ENCODE data around the gene BMERB1. TPM values are rescaled to one million over a fixed set of nuclear protein-coding genes. Genes with fewer than 3 reads are reported as not detected.
"Not testable (repeated sequence)": the region's sequence is repeated elsewhere in the genome, so short reads cannot be mapped to it uniquely, and the experiment has no call there.

Gene BMERB1
- total RNA-seq, 1 experiment from 2014 or later, result 80.0 TPM

- CTCF ChIA-PET, result no interaction called here
- H3K27ac ChIP-seq (ENCODE audit: low read length), result no peak overlapping the region
- no peak overlapping the region for H3K4me3 ChIP-seq (ENCODE audit: low read depth in 2 of 2, low read length in 2 of 2)
- no peaks in the 10 kb centered on the region for H3K9me3 ChIP-seq (ENCODE audit: control insufficient read depth, insufficient read depth, low read depth, low read length)
- DNase-seq (ENCODE audit: low read depth, low spot score), result no peak
- H3K27me3 ChIP-seq (ENCODE audit: control insufficient read depth, insufficient read depth, low read length), result no peaks in the 10 kb centered on the region
- no peaks in the 10 kb centered on the region for H3K36me3 ChIP-seq (ENCODE audit: control insufficient read depth, insufficient read depth, low read length)
- BruUV-seq (replicated peaks), result no TSS peak
- intact Hi-C loops (cut with micrococcal nuclease; ENCODE audit: unreplicated experiment), result no loop called here
- in situ Hi-C loops (cut with HindIII; ENCODE audit: low pct_unique_long_range_greater_than_20kb, low sequenced_read_pairs), result no loop called here
- no peak for ATAC-seq
- no peak for TF ChIP-seq POLR2AphosphoS5 (IDR thresholded peaks at IDR 0.05; ENCODE audit: low read depth, low read length)
- no peak for TF ChIP-seq TCF7L2 (IDR thresholded peaks at IDR 0.05; ENCODE audit: low read depth, low read length)
- TF ChIP-seq REST (IDR thresholded peaks at IDR 0.05; ENCODE audit: insufficient read depth in 1 of 2, low read depth in 2 of 2, low read length in 1 of 2), result no peak
- TF ChIP-seq CTCF (IDR thresholded peaks at IDR 0.05), result no peak
- TF ChIP-seq SIN3A (IDR thresholded peaks at IDR 0.05; ENCODE audit: borderline replicate concordance, insufficient read depth, low read depth, low read length), result no peak
- H3K4me1 ChIP-seq (ENCODE audit: control insufficient read depth, insufficient read depth, low read length), result no peaks in the 10 kb centered on the region
- POLR2A ChIA-PET, result no interaction called here
Measured at GRCh38 chr16:15398618-15399316, 35.6 kb upstream of the BMERB1 start.

GRCh38 chr16:15399317-15399716, 35.1 kb upstream of the BMERB1 start:
- DNase-seq (ENCODE audit: low read depth, low spot score), result no peak
- Histone ChIP-seq H3K9me3 (ENCODE audit: control insufficient read depth, insufficient read depth, low read depth, low read length) (no peaks in the 10 kb centered on the region), H3K4me3 (ENCODE audit: low read depth in 2 of 2, low read length in 2 of 2) (no peak overlapping the region), H3K36me3 (ENCODE audit: control insufficient read depth, insufficient read depth, low read length) (no peaks in the 10 kb centered on the region), H3K4me1 (ENCODE audit: control insufficient read depth, insufficient read depth, low read length) (no peaks in the 10 kb centered on the region), H3K27me3 (ENCODE audit: control insufficient read depth, insufficient read depth, low read length) (no peaks in the 10 kb centered on the region), H3K27ac (ENCODE audit: low read length) (no peak overlapping the region)
- CTCF ChIA-PET, result no interaction called here
- in situ Hi-C loops (cut with HindIII; ENCODE audit: low pct_unique_long_range_greater_than_20kb, low sequenced_read_pairs), result no loop called here
- ATAC-seq, result no peak
- no TSS peak for BruUV-seq (replicated peaks)
- POLR2A ChIA-PET, result no interaction called here
- TF ChIP-seq REST (IDR thresholded peaks at IDR 0.05; ENCODE audit: insufficient read depth in 1 of 2, low read depth in 2 of 2, low read length in 1 of 2) (no peak), SIN3A (IDR thresholded peaks at IDR 0.05; ENCODE audit: borderline replicate concordance, insufficient read depth, low read depth, low read length) (no peak), CTCF (IDR thresholded peaks at IDR 0.05) (no peak), POLR2AphosphoS5 (IDR thresholded peaks at IDR 0.05; ENCODE audit: low read depth, low read length) (no peak), TCF7L2 (IDR thresholded peaks at IDR 0.05; ENCODE audit: low read depth, low read length) (no peak)
- intact Hi-C loops (cut with micrococcal nuclease; ENCODE audit: unreplicated experiment), result no loop called here

GRCh38 chr16:15400314-15400713, 34.1 kb upstream of the BMERB1 start:
- CTCF ChIA-PET; intact Hi-C loops (cut with micrococcal nuclease; ENCODE audit: unreplicated experiment); ATAC-seq; H3K27ac ChIP-seq (ENCODE audit: low read length); BruUV-seq (replicated peaks); in situ Hi-C loops (cut with HindIII; ENCODE audit: low pct_unique_long_range_greater_than_20kb, low sequenced_read_pairs); H3K4me1 ChIP-seq (ENCODE audit: control insufficient read depth, insufficient read depth, low read length); POLR2A ChIA-PET; H3K36me3 ChIP-seq (ENCODE audit: control insufficient read depth, insufficient read depth, low read length); H3K9me3 ChIP-seq (ENCODE audit: control insufficient read depth, insufficient read depth, low read depth, low read length); H3K4me3 ChIP-seq (ENCODE audit: low read depth in 2 of 2, low read length in 2 of 2); DNase-seq (ENCODE audit: low read depth, low spot score); H3K27me3 ChIP-seq (ENCODE audit: control insufficient read depth, insufficient read depth, low read length): not testable (repeated sequence)
